ENCODE results near the gene UPF2. TPM values are rescaled to one million over a fixed set of nuclear protein-coding genes. Genes with fewer than 3 reads are reported as not detected.

The UPF2 gene
- total and polyA plus RNA-seq, 2 of the 4 experiments (the other 2 are of a cell fraction): 9.2 to 14.3 TPM

- H3K18ac ChIP-seq (ENCODE audit: low read depth, low read length): no peak overlapping the region
- no peak overlapping the region for H2BK15ac ChIP-seq (ENCODE audit: low read depth, low read length)
- ATAC-seq (ENCODE audit: low read depth) (no peak), DNase-seq (peak; percentile 12)
- no peaks in the 10 kb centered on the region for H3K27me3 ChIP-seq (ENCODE audit: control insufficient read depth, insufficient read depth, low read length)
- WGBS, 2 experiments (ENCODE audit: extremely low coverage in 2 of 2, insufficient read length in 1 of 2): no CpG with 5 or more reads among the region's 9 CpGs
- no peak overlapping the region for H4K91ac ChIP-seq (ENCODE audit: insufficient read depth, low read depth, low read length)
- no peak overlapping the region for H2BK20ac ChIP-seq (ENCODE audit: low read depth, low read length)
- no peaks in the 10 kb centered on the region for H3K9me3 ChIP-seq (ENCODE audit: control insufficient read depth, insufficient read depth, low read length)
- H3K56ac ChIP-seq (ENCODE audit: extremely low read depth, insufficient read depth, low read length): no peak overlapping the region
- H4K5ac ChIP-seq (ENCODE audit: low read depth, low read length): no peak overlapping the region
- H3K4me3 ChIP-seq (ENCODE audit: insufficient read depth, low read depth, low read length): no peak overlapping the region
- no peak overlapping the region for H3K23ac ChIP-seq (ENCODE audit: low read depth, low read length)
- no peak overlapping the region for H3K14ac ChIP-seq (replicated peaks; ENCODE audit: low read depth, low read length)
- dilution Hi-C loops (cut with HindIII; ENCODE audit: low sequenced_read_pairs, unreplicated experiment): no loop called here
- H2BK5ac ChIP-seq (ENCODE audit: low read depth, low read length, poor library complexity, severe bottlenecking): no peak overlapping the region
- H3K4me2 ChIP-seq (ENCODE audit: low read depth, low read length): no peak overlapping the region
- H2AK9ac ChIP-seq (replicated peaks; ENCODE audit: low read depth, low read length, poor library complexity): no peak overlapping the region
- TF ChIP-seq ELK1 (IDR thresholded peaks at IDR 0.05; ENCODE audit: borderline replicate concordance, low read depth, low read length) (no peak), RAD21 (IDR thresholded peaks at IDR 0.05; ENCODE audit: low read length) (no peak), SMC3 (IDR thresholded peaks at IDR 0.05; ENCODE audit: low read depth, low read length) (no peak), CHD1 (IDR thresholded peaks at IDR 0.05; ENCODE audit: low read depth, low read length) (no peak), POLR2A (IDR thresholded peaks at IDR 0.05; ENCODE audit: low read depth, low read length) (no peak), FOS (IDR thresholded peaks at IDR 0.05; ENCODE audit: low read depth, low read length) (no peak), MAFK (IDR thresholded peaks at IDR 0.05; ENCODE audit: low read depth, low read length) (no peak), CEBPB (IDR thresholded peaks at IDR 0.05; ENCODE audit: low read depth, low read length) (no peak), BHLHE40 (IDR thresholded peaks at IDR 0.05; ENCODE audit: low read depth, low read length) (no peak), RFX5 (IDR thresholded peaks at IDR 0.05; ENCODE audit: low read depth, low read length) (no peak), CTCF (conservative IDR thresholded peaks at IDR 0.05; ENCODE audit: low read depth, low read length) (no peak), MAZ (IDR thresholded peaks at IDR 0.05; ENCODE audit: borderline replicate concordance, low read depth, low read length) (no peak)
- no peaks in the 10 kb centered on the region for H4K20me1 ChIP-seq (ENCODE audit: insufficient read depth, low read length)
- ChIA-PET POLR2A (ENCODE audit: unreplicated experiment) (no interaction called here), CTCF (no interaction called here)
- no peak overlapping the region for H2AK5ac ChIP-seq (ENCODE audit: low read depth, low read length)
- H3K9ac ChIP-seq (ENCODE audit: low read depth, low read length): no peak overlapping the region
- H3K9me1 ChIP-seq (ENCODE audit: insufficient read depth, low read length): peaks cover 17% of the 10 kb centered on the region
- no TSS peak for BruUV-seq (replicated peaks)
- no peak overlapping the region for H2BK120ac ChIP-seq (ENCODE audit: low read depth, low read length)
- no peak overlapping the region for H3K27ac ChIP-seq (ENCODE audit: insufficient read depth, low read length)
- intact Hi-C loops (cut with micrococcal nuclease): no loop called here
- H3K4me1 ChIP-seq (ENCODE audit: control insufficient read depth, insufficient read depth, low read length): peaks cover 16% of the 10 kb centered on the region
- in situ Hi-C loops (cut with MboI; ENCODE audit: low sequenced_read_pairs): no loop called here
- no peak overlapping the region for H2AFZ ChIP-seq (replicated peaks; ENCODE audit: low read length, poor library complexity)
- H3K36me3 ChIP-seq (ENCODE audit: control insufficient read depth, insufficient read depth, low read length): no peaks in the 10 kb centered on the region
- H4K8ac ChIP-seq (ENCODE audit: low read depth in 2 of 2, low read length in 2 of 2): no peak overlapping the region
- no peak overlapping the region for H3K4ac ChIP-seq (ENCODE audit: low read depth, low read length)
- no peaks in the 10 kb centered on the region for H3K79me1 ChIP-seq (ENCODE audit: low read depth in 1 of 2, low read length in 2 of 2)
Measured at GRCh38 chr10:11871466-11871865, 171.1 kb downstream of the UPF2 start.
